B cell (primary cell): Measurements from ENCODE around the gene RBMS3. TPM values are rescaled to one million over a fixed set of nuclear protein-coding genes. Genes with fewer than 3 reads are reported as not detected.

Experiments used
- ATAC-seq: fragments of 200-7000 bp; cut with Tn5 transposase; one replicate; pipeline ENCODE4 v1.10.0; 2021; ENCODE audit warnings: low read depth, mild to moderate bottlenecking, moderate number of reproducible peaks, moderate library complexity
- CTCF ChIA-PET: fragments of 350-600 bp; sonication (Branson Sonifier 250); formaldehyde crosslinking; loops from one replicate; lab custom pipeline; 2021; ENCODE audit warnings: antibody characterized with exemption, inconsistent platforms; lab: Charles Lee
- POLR2A ChIA-PET: fragments of 350-600 bp; sonication (Branson Sonifier 250); formaldehyde crosslinking; loops from one replicate; lab custom pipeline; 2021; ENCODE audit warnings: antibody characterized with exemption; lab: Charles Lee
- DNase-seq: peaks from one replicate; pipeline ENCODE4 v3.0.0; 2013
- H2AFZ ChIP-seq: 2 replicates; pipeline ENCODE4 v1.6.1; 2012; ENCODE audit warnings: mild to moderate bottlenecking, low read depth, low read length; ENCODE audit not compliant: insufficient read depth, poor library complexity, severe bottlenecking
- H3K27ac ChIP-seq, 2 donors: 1 replicate in 1 of 2; 2 replicates in 1 of 2; pipeline ENCODE4 v1.5.1; 2012 to 2013; ENCODE audit warnings: low read length in 2 of 2, mild to moderate bottlenecking in 2 of 2, moderate library complexity in 1 of 2
- H3K27me3 ChIP-seq, 4 experiments: fragments of 200-600 bp in 1 of 4; sonication (generic) in 1 of 4; replicated peaks in 1 of 4; 1 replicate in 2 of 4; 2 replicates in 2 of 4; pipeline versions ENCODE4 v1.6.1 to v1.7.0; 2013 to 2016; ENCODE audit warnings: low read length in 3 of 4, mild to moderate bottlenecking in 2 of 4, mixed read lengths in 1 of 4, moderate library complexity in 1 of 4; ENCODE audit not compliant: insufficient read depth in 4 of 4, control insufficient read depth in 3 of 4; ENCODE audit errors: control extremely low read depth in 1 of 4
- H3K36me3 ChIP-seq, 2 experiments: replicated peaks in 1 of 2; 1 replicate in 1 of 2; 2 replicates in 1 of 2; pipeline versions ENCODE4 v1.6.1 to v1.7.1; 2013; ENCODE audit warnings: low read length in 1 of 2; ENCODE audit not compliant: insufficient read depth in 2 of 2, control insufficient read depth in 1 of 2; ENCODE audit errors: control extremely low read depth in 1 of 2, extremely low read depth in 1 of 2
- H3K4me1 ChIP-seq, 2 donors: fragments of 200-600 bp in 1 of 2; sonication (generic) in 1 of 2; 1 replicate in 1 of 2; 2 replicates in 1 of 2; pipeline versions ENCODE4 v1.5.1 to v1.6.1; 2013 to 2017; ENCODE audit warnings: low read length in 2 of 2; ENCODE audit not compliant: control insufficient read depth in 2 of 2, insufficient read depth in 2 of 2
- H3K4me2 ChIP-seq: replicated peaks from 2 replicates; pipeline ENCODE3; 2012; ENCODE audit warnings: mild to moderate bottlenecking, low read depth, low read length; ENCODE audit not compliant: poor library complexity, severe bottlenecking
- H3K4me3 ChIP-seq, 5 experiments: fragments of 200-600 bp in 1 of 5; sonication (generic) in 1 of 5; 1 replicate in 3 of 5; 2 replicates in 2 of 5; pipeline versions ENCODE4 v1.5.1 to v1.7.0; 2011 to 2016; ENCODE audit warnings: low read length in 4 of 5, mild to moderate bottlenecking in 4 of 5, low read depth in 2 of 5, control low read depth in 1 of 5, moderate library complexity in 1 of 5; ENCODE audit not compliant: insufficient read depth in 1 of 5; ENCODE audit errors: control extremely low read depth in 1 of 5, extremely low read depth in 1 of 5
- H3K79me2 ChIP-seq: fragments of 200-600 bp; sonication (generic); one replicate; pipeline ENCODE4 v1.6.0; 2016; ENCODE audit warnings: low read length; ENCODE audit not compliant: control insufficient read depth, insufficient read depth
- H3K9ac ChIP-seq: fragments of 200-600 bp; sonication (generic); 2 replicates; pipeline ENCODE4 v1.6.1; 2017; ENCODE audit warnings: mild to moderate bottlenecking, low read length, moderate library complexity
- H3K9me3 ChIP-seq, 3 donors: one replicate each; pipeline versions ENCODE4 v1.6.1 to v1.7.1; 2013; ENCODE audit warnings: low read length in 2 of 3; ENCODE audit not compliant: control insufficient read depth in 2 of 3, insufficient read depth in 1 of 3; ENCODE audit errors: control extremely low read depth in 1 of 3
- H4K20me1 ChIP-seq: 2 replicates; pipeline ENCODE4 v1.6.0; 2012; ENCODE audit warnings: mild to moderate bottlenecking, low read length; ENCODE audit not compliant: insufficient read depth, control insufficient read depth, poor library complexity, severe bottlenecking
- H3K27ac Mint-ChIP-seq: one replicate; pipeline ENCODE4 v1.8.0; 2021; ENCODE audit warnings: mixed read lengths
- H3K27me3 Mint-ChIP-seq: one replicate; pipeline ENCODE4 v1.8.0; 2021; ENCODE audit warnings: mixed read lengths
- H3K4me1 Mint-ChIP-seq: one replicate; pipeline ENCODE4 v1.8.0; 2021; ENCODE audit warnings: mixed read lengths
- H3K4me3 Mint-ChIP-seq: one replicate; pipeline ENCODE4 v1.8.0; 2021; ENCODE audit warnings: mixed read lengths
- H3K9me3 Mint-ChIP-seq: one replicate; pipeline ENCODE4 v1.8.0; 2022; ENCODE audit warnings: mixed read lengths; ENCODE audit not compliant: insufficient read depth
- CTCF ChIP-seq: fragments of 200-600 bp; IDR thresholded peaks from one replicate; pipeline ENCODE4 v1.8.0; 2022; ENCODE audit warnings: antibody characterized with exemption, mild to moderate bottlenecking
- EZH2 ChIP-seq: IDR thresholded peaks from 2 replicates; pipeline ENCODE4 v1.6.1; 2012; ENCODE audit warnings: borderline replicate concordance, low read depth, mild to moderate bottlenecking, moderate library complexity, low read length; ENCODE audit not compliant: insufficient read depth, poor library complexity, severe bottlenecking
- WGBS: methylation state at CpG from one replicate; pipeline ENCODE4 v1.1.5; 2013; ENCODE audit warnings: missing lambda C conversion rate; ENCODE audit not compliant: insufficient coverage; 5-methylcytosine and 5-hydroxymethylcytosine counted together
- intact Hi-C: fragments of 100-400 bp; cut with micrococcal nuclease; formaldehyde crosslinking; loops from one replicate; pipeline ENCODE4 v1.10.0; 2022
- polyA plus RNA-seq: library from polyadenylated mRNA; depleted of rRNA; stranded (reverse); fragments of >200 nt; gene quantifications from 2 replicates; pipeline ENCODE4 v1.2.3, GENCODE V29; 2012
- total RNA-seq, 2 donors: library from RNA; stranded (reverse); fragments of 120-200 nt in 1 of 2; gene quantifications; 1 replicate in 1 of 2; 2 replicates in 1 of 2; pipeline versions ENCODE4 v1.2.3 to v1.2.4, GENCODE V29; 2013 to 2022

The RBMS3 gene
- total and polyA plus RNA-seq, 2 donors (not counting 1 experiment from before 2014, with no cell fraction given) = not detected

GRCh38 chr3:30034246-30034991 is 753.5 kb downstream of the RBMS3 start:
- Mint-ChIP-seq H3K9me3 (no peaks in the 10 kb centered on the region), H3K27me3 (peaks cover 17% of the 10 kb centered on the region)
- CTCF ChIA-PET = no interaction called here

More at GRCh38 chr3:30034246-30034991, 753.5 kb downstream of the RBMS3 start:
- TF ChIP-seq CTCF (no peak), EZH2 (no peak)
- POLR2A ChIA-PET = no interaction called here
- no peaks in the 10 kb centered on the region for H3K79me2 ChIP-seq
- no peak for ATAC-seq
- WGBS = 100% methylated on average over 1 of the region's 1 CpG
- no peak overlapping the region for H3K4me3 ChIP-seq
- H3K4me2 ChIP-seq = no peak overlapping the region
- H4K20me1 ChIP-seq = no peaks in the 10 kb centered on the region
- H3K27ac ChIP-seq = no peak overlapping the region
- no peaks in the 10 kb centered on the region for H3K4me1 Mint-ChIP-seq
- H3K9me3 ChIP-seq = no peaks in the 10 kb centered on the region
- H3K9ac ChIP-seq = no peak overlapping the region
- H3K4me3 Mint-ChIP-seq = no peak overlapping the region
- H2AFZ ChIP-seq = no peak overlapping the region
- H3K4me1 ChIP-seq = no peaks in the 10 kb centered on the region
- H3K27me3 ChIP-seq = no peaks in the 10 kb centered on the region
- intact Hi-C loops = no loop called here
- no peaks in the 10 kb centered on the region for H3K36me3 ChIP-seq
- DNase-seq = no peak
- H3K27ac Mint-ChIP-seq = no peak overlapping the region
